Renal cortex interstitium (tissue), 3 donors: ENCODE results near the gene NXN. TPM values are rescaled to one million over a fixed set of nuclear protein-coding genes. Genes with fewer than 3 reads are reported as not detected.

Experiments used
- polyA plus RNA-seq, 3 donors: library from polyadenylated mRNA; unstranded; fragments of 120-200 nt; gene quantifications; one replicate each; pipeline ENCODE4 v1.2.1, GENCODE V29; 2013; ENCODE audit not compliant: insufficient read length in 3 of 3

The NXN gene
- polyA plus RNA-seq, 3 donors, result 29.9 to 38.5 (median 33.1) TPM

Other genes with a start within 250 kb of the NXN start
- gene TLCD3A, start 247.2 kb downstream of the NXN start, polyA plus RNA-seq, result 10 to 100 TPM; 28.0 to 31.9 (median 31.0) TPM
- 10 to 100 TPM; 21.1 to 24.7 (median 21.7) TPM for gene GEMIN4, start 227.5 kb downstream of the NXN start, polyA plus RNA-seq
- 100 to 1,000 TPM; 113 to 126 (median 123) TPM for gene GLOD4, start 197.5 kb downstream of the NXN start, polyA plus RNA-seq
- gene MRM3, start 197.4 kb downstream of the NXN start, polyA plus RNA-seq, result 10 to 100 TPM; 20.0 to 20.7 (median 20.1) TPM
- gene TIMM22, start 17.4 kb upstream of the NXN start, polyA plus RNA-seq, result 10 to 100 TPM; 13.5 to 16.0 (median 14.8) TPM
- 10 to 100 TPM; 57.1 to 65.6 (median 58.5) TPM for gene ABR, start 200.2 kb upstream of the NXN start, polyA plus RNA-seq